Measurements from ENCODE around the gene HAUS6.
A peak's percentile ranks its signal among the peaks of the same experiment; 100 is the strongest.
"Not testable (repeated sequence)": the region's sequence is repeated elsewhere in the genome, so short reads cannot be mapped to it uniquely, and the experiment has no call there.

Gene HAUS6

GRCh38 chr9:19102631-19103345 is at the start of gene HAUS6:
TSS of gene HAUS6 (minus strand) at chr9:19102904. CDS start at chr9:19102651, 253 bp downstream.
- H2AFZ ChIP-seq (ENCODE audit: low read depth, low read length) = peak within 1 kb of the TSS; percentile 49
- H3K9me3 ChIP-seq (ENCODE audit: low read length) = no peaks in the 10 kb centered on the region
- peak within 1 kb of the TSS; percentile 71 for H3K4me3 ChIP-seq (ENCODE audit: low read length)
- peaks cover 8% of the 10 kb centered on the region for H3K36me3 ChIP-seq (ENCODE audit: insufficient read depth, low read length)
- peaks cover 4% of the 10 kb centered on the region for H3K4me1 ChIP-seq (ENCODE audit: insufficient read depth, low read length)
- H3K27me3 ChIP-seq (ENCODE audit: insufficient read depth, low read length) = no peaks in the 10 kb centered on the region

GRCh38 chr9:19152160-19152498 is 49.4 kb upstream of the HAUS6 start:
- not testable (repeated sequence) for H3K27me3 ChIP-seq (ENCODE audit: insufficient read depth, low read length); H3K9me3 ChIP-seq (ENCODE audit: low read length); H2AFZ ChIP-seq (ENCODE audit: low read depth, low read length); H3K36me3 ChIP-seq (ENCODE audit: insufficient read depth, low read length); H3K4me1 ChIP-seq (ENCODE audit: insufficient read depth, low read length); H3K4me3 ChIP-seq (ENCODE audit: low read length)

- no peak overlapping the region for H2AFZ ChIP-seq (ENCODE audit: low read depth, low read length)
- no peaks in the 10 kb centered on the region for H3K27me3 ChIP-seq (ENCODE audit: insufficient read depth, low read length)
- H3K9me3 ChIP-seq (ENCODE audit: low read length) = no peaks in the 10 kb centered on the region
- H3K36me3 ChIP-seq (ENCODE audit: insufficient read depth, low read length) = no peaks in the 10 kb centered on the region
- no peak overlapping the region for H3K4me3 ChIP-seq (ENCODE audit: low read length)
- no peaks in the 10 kb centered on the region for H3K4me1 ChIP-seq (ENCODE audit: insufficient read depth, low read length)
Observed at GRCh38 chr9:19151425-19152159, 48.9 kb upstream of the HAUS6 start.

GRCh38 chr9:19149230-19149629 is 46.5 kb upstream of the HAUS6 start:
- no peaks in the 10 kb centered on the region for H3K9me3 ChIP-seq (ENCODE audit: low read length)
- H2AFZ ChIP-seq (ENCODE audit: low read depth, low read length) = no peak overlapping the region
- H3K4me3 ChIP-seq (ENCODE audit: low read length) = no peak overlapping the region
- H3K27me3 ChIP-seq (ENCODE audit: insufficient read depth, low read length) = no peaks in the 10 kb centered on the region
- H3K4me1 ChIP-seq (ENCODE audit: insufficient read depth, low read length) = no peaks in the 10 kb centered on the region
- H3K36me3 ChIP-seq (ENCODE audit: insufficient read depth, low read length) = no peaks in the 10 kb centered on the region

- H3K4me1 ChIP-seq (ENCODE audit: insufficient read depth, low read length) = no peaks in the 10 kb centered on the region
- no peaks in the 10 kb centered on the region for H3K9me3 ChIP-seq (ENCODE audit: low read length)
- no peaks in the 10 kb centered on the region for H3K36me3 ChIP-seq (ENCODE audit: insufficient read depth, low read length)
- no peaks in the 10 kb centered on the region for H3K27me3 ChIP-seq (ENCODE audit: insufficient read depth, low read length)
- no peak overlapping the region for H2AFZ ChIP-seq (ENCODE audit: low read depth, low read length)
- no peak overlapping the region for H3K4me3 ChIP-seq (ENCODE audit: low read length)
Observed at GRCh38 chr9:19148187-19148586, 45.5 kb upstream of the HAUS6 start.

- H3K36me3 ChIP-seq (ENCODE audit: insufficient read depth, low read length) = no peaks in the 10 kb centered on the region
- H3K4me1 ChIP-seq (ENCODE audit: insufficient read depth, low read length) = no peaks in the 10 kb centered on the region
- no peaks in the 10 kb centered on the region for H3K9me3 ChIP-seq (ENCODE audit: low read length)
- no peak overlapping the region for H2AFZ ChIP-seq (ENCODE audit: low read depth, low read length)
- no peak overlapping the region for H3K4me3 ChIP-seq (ENCODE audit: low read length)
- H3K27me3 ChIP-seq (ENCODE audit: insufficient read depth, low read length) = no peaks in the 10 kb centered on the region
Observed at GRCh38 chr9:19146441-19147024, 43.8 kb upstream of the HAUS6 start.

GRCh38 chr9:19145881-19146280 is 43.2 kb upstream of the HAUS6 start:
- Histone ChIP-seq H3K27me3 (ENCODE audit: insufficient read depth, low read length) (no peaks in the 10 kb centered on the region), H3K9me3 (ENCODE audit: low read length) (no peaks in the 10 kb centered on the region), H3K4me1 (ENCODE audit: insufficient read depth, low read length) (no peaks in the 10 kb centered on the region), H3K4me3 (ENCODE audit: low read length) (no peak overlapping the region), H3K36me3 (ENCODE audit: insufficient read depth, low read length) (no peaks in the 10 kb centered on the region), H2AFZ (ENCODE audit: low read depth, low read length) (no peak overlapping the region)

- H3K36me3 ChIP-seq (ENCODE audit: insufficient read depth, low read length) = no peaks in the 10 kb centered on the region
- no peaks in the 10 kb centered on the region for H3K4me1 ChIP-seq (ENCODE audit: insufficient read depth, low read length)
- H3K4me3 ChIP-seq (ENCODE audit: low read length) = no peak overlapping the region
- no peak overlapping the region for H2AFZ ChIP-seq (ENCODE audit: low read depth, low read length)
- no peaks in the 10 kb centered on the region for H3K9me3 ChIP-seq (ENCODE audit: low read length)
- H3K27me3 ChIP-seq (ENCODE audit: insufficient read depth, low read length) = no peaks in the 10 kb centered on the region
Observed at GRCh38 chr9:19140259-19140658, 37.6 kb upstream of the HAUS6 start.

- H3K36me3 ChIP-seq (ENCODE audit: insufficient read depth, low read length) = no peaks in the 10 kb centered on the region
- no peaks in the 10 kb centered on the region for H3K9me3 ChIP-seq (ENCODE audit: low read length)
- no peaks in the 10 kb centered on the region for H3K4me1 ChIP-seq (ENCODE audit: insufficient read depth, low read length)
- H2AFZ ChIP-seq (ENCODE audit: low read depth, low read length) = no peak overlapping the region
- no peaks in the 10 kb centered on the region for H3K27me3 ChIP-seq (ENCODE audit: insufficient read depth, low read length)
- no peak overlapping the region for H3K4me3 ChIP-seq (ENCODE audit: low read length)
Observed at GRCh38 chr9:19138084-19138483, 35.4 kb upstream of the HAUS6 start.

- Histone ChIP-seq H3K4me3 (ENCODE audit: low read length) (no peak overlapping the region), H3K9me3 (ENCODE audit: low read length) (no peaks in the 10 kb centered on the region), H3K27me3 (ENCODE audit: insufficient read depth, low read length) (no peaks in the 10 kb centered on the region), H2AFZ (ENCODE audit: low read depth, low read length) (no peak overlapping the region), H3K4me1 (ENCODE audit: insufficient read depth, low read length) (no peaks in the 10 kb centered on the region), H3K36me3 (ENCODE audit: insufficient read depth, low read length) (no peaks in the 10 kb centered on the region)
Observed at GRCh38 chr9:19137282-19137681, 34.6 kb upstream of the HAUS6 start.

- no peaks in the 10 kb centered on the region for H3K36me3 ChIP-seq (ENCODE audit: insufficient read depth, low read length)
- no peaks in the 10 kb centered on the region for H3K27me3 ChIP-seq (ENCODE audit: insufficient read depth, low read length)
- H3K4me1 ChIP-seq (ENCODE audit: insufficient read depth, low read length) = no peaks in the 10 kb centered on the region
- H2AFZ ChIP-seq (ENCODE audit: low read depth, low read length) = no peak overlapping the region
- no peak overlapping the region for H3K4me3 ChIP-seq (ENCODE audit: low read length)
- H3K9me3 ChIP-seq (ENCODE audit: low read length) = no peaks in the 10 kb centered on the region
Observed at GRCh38 chr9:19136129-19136528, 33.4 kb upstream of the HAUS6 start.

- H3K27me3 ChIP-seq (ENCODE audit: insufficient read depth, low read length) = no peaks in the 10 kb centered on the region
- H3K9me3 ChIP-seq (ENCODE audit: low read length) = no peaks in the 10 kb centered on the region
- H3K4me3 ChIP-seq (ENCODE audit: low read length) = no peak overlapping the region
- no peaks in the 10 kb centered on the region for H3K36me3 ChIP-seq (ENCODE audit: insufficient read depth, low read length)
- H3K4me1 ChIP-seq (ENCODE audit: insufficient read depth, low read length) = no peaks in the 10 kb centered on the region
- no peak overlapping the region for H2AFZ ChIP-seq (ENCODE audit: low read depth, low read length)
Observed at GRCh38 chr9:19133549-19134345, 31.0 kb upstream of the HAUS6 start.

GRCh38 chr9:19130436-19130835 is 27.7 kb upstream of the HAUS6 start:
- Histone ChIP-seq H3K4me1 (ENCODE audit: insufficient read depth, low read length) (no peaks in the 10 kb centered on the region), H3K9me3 (ENCODE audit: low read length) (no peaks in the 10 kb centered on the region), H2AFZ (ENCODE audit: low read depth, low read length) (no peak overlapping the region), H3K27me3 (ENCODE audit: insufficient read depth, low read length) (no peaks in the 10 kb centered on the region), H3K36me3 (ENCODE audit: insufficient read depth, low read length) (no peaks in the 10 kb centered on the region), H3K4me3 (ENCODE audit: low read length) (no peak overlapping the region)

Measured in neuron (in vitro differentiated cells).